ENCODE results near the gene ARHGAP10.

- TF ChIP-seq CTCF (IDR thresholded peaks at IDR 0.05; ENCODE audit: borderline replicate concordance, extremely low read depth, low read length, poor library complexity, severe bottlenecking) (no peak), EZH2 (IDR thresholded peaks at IDR 0.05; ENCODE audit: borderline replicate concordance, low read depth, low read length, severe bottlenecking) (no peak)
Observed at GRCh38 chr4:147786531-147786930, 54.6 kb downstream of the ARHGAP10 start.

Data from DND-41 (cell line).